Measurements from ENCODE around the gene NALF2.

NALF2 gene

GRCh38 chrX:69507500-69507789 is 3.3 kb downstream of the NALF2 start:
- no peak overlapping the region for H3K4me3 ChIP-seq (ENCODE audit: low read length)
- DNase-seq (ENCODE audit: low read depth) = no peak
- TF ChIP-seq, protein P1, sequence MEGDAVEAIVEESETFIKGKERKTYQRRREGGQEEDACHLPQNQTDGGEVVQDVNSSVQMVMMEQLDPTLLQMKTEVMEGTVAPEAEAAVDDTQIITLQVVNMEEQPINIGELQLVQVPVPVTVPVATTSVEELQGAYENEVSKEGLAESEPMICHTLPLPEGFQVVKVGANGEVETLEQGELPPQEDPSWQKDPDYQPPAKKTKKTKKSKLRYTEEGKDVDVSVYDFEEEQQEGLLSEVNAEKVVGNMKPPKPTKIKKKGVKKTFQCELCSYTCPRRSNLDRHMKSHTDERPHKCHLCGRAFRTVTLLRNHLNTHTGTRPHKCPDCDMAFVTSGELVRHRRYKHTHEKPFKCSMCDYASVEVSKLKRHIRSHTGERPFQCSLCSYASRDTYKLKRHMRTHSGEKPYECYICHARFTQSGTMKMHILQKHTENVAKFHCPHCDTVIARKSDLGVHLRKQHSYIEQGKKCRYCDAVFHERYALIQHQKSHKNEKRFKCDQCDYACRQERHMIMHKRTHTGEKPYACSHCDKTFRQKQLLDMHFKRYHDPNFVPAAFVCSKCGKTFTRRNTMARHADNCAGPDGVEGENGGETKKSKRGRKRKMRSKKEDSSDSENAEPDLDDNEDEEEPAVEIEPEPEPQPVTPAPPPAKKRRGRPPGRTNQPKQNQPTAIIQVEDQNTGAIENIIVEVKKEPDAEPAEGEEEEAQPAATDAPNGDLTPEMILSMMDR (IDR thresholded peaks at IDR 0.05; ENCODE audit: insufficient read depth, low read depth, low read length, missing control alignments) = no peak

GRCh38 chrX:69508610-69509009 is 4.5 kb downstream of the NALF2 start:
- TF ChIP-seq, protein P1 (IDR thresholded peaks at IDR 0.05; ENCODE audit: insufficient read depth, low read depth, low read length, missing control alignments) = no peak
- no peak for DNase-seq (ENCODE audit: low read depth)
- H3K4me3 ChIP-seq (ENCODE audit: low read length) = no peak overlapping the region

DNA sequence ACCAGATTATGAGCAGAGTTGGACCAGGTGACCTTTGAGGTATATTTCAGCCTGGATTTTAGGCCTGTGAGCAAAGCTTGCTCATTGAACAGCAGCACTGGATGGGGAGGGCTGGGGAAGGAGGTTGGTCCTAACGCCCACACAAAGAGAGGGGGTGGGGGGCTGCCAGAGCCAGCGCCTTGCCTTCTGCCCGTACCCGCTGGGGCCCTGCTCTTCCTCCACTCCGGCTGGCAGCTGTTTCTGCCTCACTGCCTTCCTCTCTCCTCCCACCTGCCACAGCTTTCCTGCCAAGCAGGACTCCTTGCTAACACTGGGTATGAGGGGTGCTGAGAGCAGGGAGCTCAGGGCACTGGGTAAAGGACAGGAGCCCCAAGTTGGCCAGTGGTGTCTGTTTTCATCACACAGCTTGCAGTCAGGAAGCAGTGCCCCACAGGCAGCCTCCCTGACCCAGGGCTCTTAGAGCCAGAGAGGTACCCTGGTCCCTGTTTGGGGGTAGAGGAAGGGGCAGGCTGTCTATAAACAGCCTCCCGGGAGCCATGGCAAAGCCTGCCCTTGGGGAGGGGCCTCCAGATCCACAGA is 6.1 kb downstream of the NALF2 start:
- TF ChIP-seq, protein P1 (IDR thresholded peaks at IDR 0.05; ENCODE audit: insufficient read depth, low read depth, low read length, missing control alignments) = no peak
- no peak overlapping the region for H3K4me3 ChIP-seq (ENCODE audit: low read length)
- no peak for DNase-seq (ENCODE audit: low read depth)

DNA sequence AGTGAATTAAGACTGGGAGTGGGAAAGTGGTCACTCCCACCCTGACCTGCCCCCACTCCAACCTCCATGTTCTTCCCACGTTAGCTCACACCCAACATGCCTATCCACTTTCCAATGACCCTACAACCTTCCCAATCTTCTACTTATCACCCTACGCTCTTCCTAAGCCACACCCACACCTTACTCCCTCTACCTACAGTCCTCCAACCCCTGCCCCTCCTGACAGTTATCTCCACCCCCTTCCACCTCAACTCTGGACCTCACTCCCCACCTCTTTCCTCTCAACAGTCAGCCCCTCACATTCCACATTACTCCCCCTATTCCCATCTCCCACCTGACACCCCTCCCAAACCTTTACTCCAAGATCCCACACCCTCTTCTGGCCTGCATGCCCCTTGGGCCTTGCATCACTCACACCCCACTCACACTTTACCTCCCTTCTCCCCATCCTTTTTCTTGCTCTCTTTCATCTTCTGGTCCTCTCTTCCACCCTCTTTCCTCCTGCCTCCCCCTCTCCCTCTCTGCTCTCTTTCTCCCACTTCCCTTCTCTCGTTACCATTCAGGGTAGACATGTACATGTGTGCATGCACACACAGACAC is 6.9 kb downstream of the NALF2 start:
- DNase-seq (ENCODE audit: low read depth) = no peak
- no peak overlapping the region for H3K4me3 ChIP-seq (ENCODE audit: low read length)
- TF ChIP-seq, protein P1 (IDR thresholded peaks at IDR 0.05; ENCODE audit: insufficient read depth, low read depth, low read length, missing control alignments) = no peak

DNA sequence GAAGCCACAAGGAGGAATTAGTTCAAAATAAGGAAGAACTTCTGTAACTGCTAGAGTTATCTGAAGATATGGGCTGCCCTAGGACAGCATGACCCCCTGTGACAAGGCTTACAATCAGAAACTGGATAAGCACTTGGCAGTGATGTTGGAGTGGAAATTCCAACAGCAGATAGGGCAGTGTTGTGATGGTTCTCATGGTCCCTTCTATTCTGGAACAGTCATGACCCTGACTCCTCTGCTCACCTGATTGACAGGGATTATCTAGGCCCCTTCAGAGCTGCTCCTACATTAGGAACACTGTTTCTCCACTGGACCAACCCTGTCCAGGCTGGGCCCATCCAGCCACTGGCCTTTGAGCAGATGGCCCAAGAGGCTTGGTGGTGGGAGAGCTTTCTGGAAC is 17.9 kb downstream of the NALF2 start:
- TF ChIP-seq, protein P1 (IDR thresholded peaks at IDR 0.05; ENCODE audit: insufficient read depth, low read depth, low read length, missing control alignments) = no peak
- no peak overlapping the region for H3K4me3 ChIP-seq (ENCODE audit: low read length)
- no peak for DNase-seq (ENCODE audit: low read depth)

DNA sequence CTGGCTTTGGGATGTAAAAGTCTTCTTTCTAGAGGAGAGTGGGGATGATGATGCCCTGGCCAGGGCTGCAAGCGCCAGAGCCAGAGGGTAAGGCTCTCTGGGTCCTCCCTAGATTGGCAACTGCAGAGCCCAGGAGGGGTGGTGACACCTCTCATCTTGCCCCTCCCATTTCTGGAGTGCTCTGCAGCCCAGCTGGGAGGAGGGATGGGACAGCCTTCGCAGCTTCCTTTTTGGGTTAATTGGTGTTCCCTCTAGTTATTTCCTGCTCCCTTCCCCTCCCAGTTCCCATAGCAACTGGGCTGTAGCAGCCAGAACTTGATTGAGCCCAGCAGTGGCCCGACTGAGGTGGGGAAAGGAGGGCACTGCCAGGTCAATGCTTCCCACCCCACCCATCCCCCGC is 19.2 kb downstream of the NALF2 start:
- TF ChIP-seq, protein P1 (IDR thresholded peaks at IDR 0.05; ENCODE audit: insufficient read depth, low read depth, low read length, missing control alignments) = no peak
- H3K4me3 ChIP-seq (ENCODE audit: low read length) = no peak overlapping the region
- DNase-seq (ENCODE audit: low read depth) = no peak

GRCh38 chrX:69524781-69525363 is 20.7 kb downstream of the NALF2 start:
- TF ChIP-seq, protein P1 (IDR thresholded peaks at IDR 0.05; ENCODE audit: insufficient read depth, low read depth, low read length, missing control alignments) = no peak

More at GRCh38 chrX:69524781-69525363, 20.7 kb downstream of the NALF2 start:
- DNase-seq (ENCODE audit: low read depth) = no peak
- H3K4me3 ChIP-seq (ENCODE audit: low read length) = no peak overlapping the region
